ENCODE results near the gene PLXNA4.
"Not testable (repeated sequence)": the region's sequence is repeated elsewhere in the genome, so short reads cannot be mapped to it uniquely, and the experiment has no call there.

Gene PLXNA4, protein sequence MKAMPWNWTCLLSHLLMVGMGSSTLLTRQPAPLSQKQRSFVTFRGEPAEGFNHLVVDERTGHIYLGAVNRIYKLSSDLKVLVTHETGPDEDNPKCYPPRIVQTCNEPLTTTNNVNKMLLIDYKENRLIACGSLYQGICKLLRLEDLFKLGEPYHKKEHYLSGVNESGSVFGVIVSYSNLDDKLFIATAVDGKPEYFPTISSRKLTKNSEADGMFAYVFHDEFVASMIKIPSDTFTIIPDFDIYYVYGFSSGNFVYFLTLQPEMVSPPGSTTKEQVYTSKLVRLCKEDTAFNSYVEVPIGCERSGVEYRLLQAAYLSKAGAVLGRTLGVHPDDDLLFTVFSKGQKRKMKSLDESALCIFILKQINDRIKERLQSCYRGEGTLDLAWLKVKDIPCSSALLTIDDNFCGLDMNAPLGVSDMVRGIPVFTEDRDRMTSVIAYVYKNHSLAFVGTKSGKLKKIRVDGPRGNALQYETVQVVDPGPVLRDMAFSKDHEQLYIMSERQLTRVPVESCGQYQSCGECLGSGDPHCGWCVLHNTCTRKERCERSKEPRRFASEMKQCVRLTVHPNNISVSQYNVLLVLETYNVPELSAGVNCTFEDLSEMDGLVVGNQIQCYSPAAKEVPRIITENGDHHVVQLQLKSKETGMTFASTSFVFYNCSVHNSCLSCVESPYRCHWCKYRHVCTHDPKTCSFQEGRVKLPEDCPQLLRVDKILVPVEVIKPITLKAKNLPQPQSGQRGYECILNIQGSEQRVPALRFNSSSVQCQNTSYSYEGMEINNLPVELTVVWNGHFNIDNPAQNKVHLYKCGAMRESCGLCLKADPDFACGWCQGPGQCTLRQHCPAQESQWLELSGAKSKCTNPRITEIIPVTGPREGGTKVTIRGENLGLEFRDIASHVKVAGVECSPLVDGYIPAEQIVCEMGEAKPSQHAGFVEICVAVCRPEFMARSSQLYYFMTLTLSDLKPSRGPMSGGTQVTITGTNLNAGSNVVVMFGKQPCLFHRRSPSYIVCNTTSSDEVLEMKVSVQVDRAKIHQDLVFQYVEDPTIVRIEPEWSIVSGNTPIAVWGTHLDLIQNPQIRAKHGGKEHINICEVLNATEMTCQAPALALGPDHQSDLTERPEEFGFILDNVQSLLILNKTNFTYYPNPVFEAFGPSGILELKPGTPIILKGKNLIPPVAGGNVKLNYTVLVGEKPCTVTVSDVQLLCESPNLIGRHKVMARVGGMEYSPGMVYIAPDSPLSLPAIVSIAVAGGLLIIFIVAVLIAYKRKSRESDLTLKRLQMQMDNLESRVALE (N-terminal part only)

DNA sequence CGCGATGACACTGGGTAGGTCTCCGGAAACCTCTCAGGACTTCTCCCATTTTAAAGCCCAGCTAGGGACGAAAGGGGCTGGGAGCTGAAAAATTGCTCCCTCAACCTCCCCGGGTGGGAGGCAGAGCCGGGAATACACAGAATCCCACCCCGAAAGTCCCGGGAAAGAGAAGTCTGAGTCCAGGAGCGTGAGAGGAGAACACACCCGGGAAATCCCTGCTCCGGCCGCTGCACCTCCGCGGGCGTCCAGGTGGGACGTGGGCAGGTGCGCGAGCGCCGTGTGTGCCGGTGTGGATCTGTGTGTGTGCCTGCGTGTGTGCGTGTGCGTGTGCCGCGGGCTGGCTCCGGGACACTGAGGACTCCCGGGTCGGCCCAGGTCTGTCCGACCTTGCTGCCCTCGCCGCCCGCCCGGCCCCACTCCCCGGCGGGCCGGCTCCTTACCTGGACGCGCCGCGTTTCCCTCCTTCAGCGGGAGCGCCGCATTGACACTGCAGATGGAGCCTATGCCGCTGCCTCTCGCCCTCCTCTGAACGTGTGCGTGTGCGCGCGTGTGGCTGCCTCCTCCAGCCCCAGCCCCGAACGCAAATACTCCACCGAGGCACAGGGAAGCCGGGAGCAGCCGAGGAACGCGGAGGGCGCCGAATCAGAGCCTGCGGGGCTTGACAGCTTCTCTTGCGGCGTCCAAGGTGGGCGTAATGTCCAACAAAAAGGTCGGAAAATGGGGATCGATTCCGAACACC, at the start of gene PLXNA4:
Gene PLXNA4, minus strand, starts transcription at position 489 of the 739 bp plus-strand sequence. CDS start 67,777 bp downstream, outside the sequence.
- DNase-seq (ENCODE audit: low read depth in 2 of 2), result no peak

DNA sequence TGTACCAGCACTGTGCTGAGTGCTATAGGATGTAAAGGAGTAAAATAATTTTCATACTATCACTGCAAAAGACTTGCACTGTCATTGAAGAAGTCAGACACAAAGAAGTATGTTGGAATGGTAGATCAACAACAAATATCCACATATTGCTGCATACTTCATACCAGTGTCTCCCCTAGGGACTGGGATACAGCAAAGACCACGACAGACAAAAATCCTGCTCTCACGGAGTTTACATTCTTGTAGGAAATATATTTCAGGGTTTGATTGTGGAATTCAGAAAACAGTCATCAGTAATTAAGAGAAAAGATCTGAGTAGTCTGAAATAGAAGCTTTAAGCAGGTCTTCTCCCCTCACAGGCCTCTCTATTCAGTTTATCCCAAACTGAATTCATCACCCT, 49.4 kb upstream of the PLXNA4 start:
- DNase-seq (ENCODE audit: low read depth in 2 of 2), result no peak

DNA sequence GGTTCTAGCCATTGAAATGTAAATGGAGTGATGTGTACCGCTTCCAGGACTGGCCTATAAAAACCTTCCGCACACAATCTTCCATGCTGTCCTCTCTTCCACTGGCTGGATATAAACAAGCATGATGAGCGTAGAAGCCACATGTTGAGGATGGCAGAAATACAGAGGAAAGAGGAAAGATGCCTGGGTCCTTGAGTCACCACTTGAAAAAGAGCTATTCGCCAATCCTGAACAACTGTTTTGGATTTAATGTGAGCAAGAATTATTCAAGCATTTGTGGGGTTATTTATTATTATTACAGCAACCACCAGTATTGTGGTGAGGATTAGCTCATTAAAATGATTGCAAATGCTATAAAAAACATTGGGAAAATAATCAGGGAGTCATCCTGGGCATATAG, 45.8 kb upstream of the PLXNA4 start:
- DNase-seq (ENCODE audit: low read depth in 2 of 2), result no peak

DNA sequence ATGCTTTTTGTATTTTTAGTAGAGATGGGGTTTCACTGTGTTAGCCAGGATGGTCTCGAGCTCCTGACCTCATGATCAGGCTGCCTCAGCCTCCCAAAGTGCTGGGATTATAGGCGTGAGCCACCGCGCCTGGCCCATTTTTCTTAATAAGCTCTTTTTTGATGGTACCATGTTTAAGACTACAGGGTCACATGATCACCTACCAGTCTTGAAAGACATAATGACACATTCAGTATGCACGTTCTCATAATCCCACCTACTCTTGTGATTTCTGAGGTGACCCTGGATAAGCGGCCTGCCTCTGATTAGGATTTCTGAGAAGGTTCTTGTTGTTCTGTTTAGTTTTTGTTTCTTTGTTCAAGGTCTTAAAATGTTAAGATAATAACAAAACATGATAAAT, 43.7 kb upstream of the PLXNA4 start:
- no peak for DNase-seq (ENCODE audit: low read depth in 2 of 2)

DNA sequence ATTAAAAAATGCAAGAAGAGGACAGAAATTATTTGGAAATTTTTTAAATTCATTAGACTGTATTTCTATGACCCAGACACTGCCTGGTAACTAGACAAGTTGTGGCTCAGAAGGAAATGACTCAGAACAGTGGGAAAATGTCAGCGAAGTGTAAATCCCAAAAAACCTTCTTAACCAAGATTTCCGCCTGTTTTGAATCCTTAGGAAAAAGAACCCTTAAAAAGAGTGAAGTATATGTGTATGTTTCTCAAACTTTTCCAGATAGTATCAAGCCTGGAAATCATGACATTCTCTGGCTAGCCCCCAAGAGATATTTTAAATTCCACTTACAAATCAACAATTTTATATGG, 42.7 kb upstream of the PLXNA4 start:
- no peak for DNase-seq (ENCODE audit: low read depth in 2 of 2)

DNA sequence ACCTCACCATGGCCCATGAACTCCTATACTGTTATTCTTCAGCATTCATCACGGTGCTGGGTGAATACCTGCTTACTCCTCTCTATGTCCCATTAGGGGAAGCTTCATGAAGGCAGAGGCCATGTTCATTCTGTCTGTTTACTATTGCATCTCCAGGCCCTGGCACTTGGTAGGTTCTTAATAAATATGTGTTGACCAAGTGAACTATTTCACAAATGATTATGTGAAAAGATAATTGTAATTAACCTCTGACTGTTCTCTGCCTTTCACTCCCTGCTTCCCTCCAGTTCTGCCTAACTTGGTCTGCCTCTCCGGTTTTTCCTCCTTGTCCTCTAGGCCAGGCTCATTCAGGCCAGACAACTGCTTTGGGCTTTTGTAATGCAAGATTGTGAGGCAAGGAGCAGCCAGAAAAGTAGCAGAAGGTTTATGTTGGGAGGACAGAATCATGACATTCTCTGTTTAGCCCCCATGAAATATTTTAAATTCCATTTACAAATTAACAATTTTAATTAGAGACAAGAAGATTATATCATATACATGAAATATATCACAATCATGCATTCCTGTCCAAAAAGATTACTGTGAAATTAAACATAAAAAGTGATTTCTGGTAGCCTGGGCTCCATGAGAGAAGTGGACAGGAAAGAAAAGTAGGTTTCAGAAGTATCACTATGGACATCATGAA, 42.1 kb upstream of the PLXNA4 start:
- no peak for DNase-seq (ENCODE audit: low read depth in 2 of 2)

DNA sequence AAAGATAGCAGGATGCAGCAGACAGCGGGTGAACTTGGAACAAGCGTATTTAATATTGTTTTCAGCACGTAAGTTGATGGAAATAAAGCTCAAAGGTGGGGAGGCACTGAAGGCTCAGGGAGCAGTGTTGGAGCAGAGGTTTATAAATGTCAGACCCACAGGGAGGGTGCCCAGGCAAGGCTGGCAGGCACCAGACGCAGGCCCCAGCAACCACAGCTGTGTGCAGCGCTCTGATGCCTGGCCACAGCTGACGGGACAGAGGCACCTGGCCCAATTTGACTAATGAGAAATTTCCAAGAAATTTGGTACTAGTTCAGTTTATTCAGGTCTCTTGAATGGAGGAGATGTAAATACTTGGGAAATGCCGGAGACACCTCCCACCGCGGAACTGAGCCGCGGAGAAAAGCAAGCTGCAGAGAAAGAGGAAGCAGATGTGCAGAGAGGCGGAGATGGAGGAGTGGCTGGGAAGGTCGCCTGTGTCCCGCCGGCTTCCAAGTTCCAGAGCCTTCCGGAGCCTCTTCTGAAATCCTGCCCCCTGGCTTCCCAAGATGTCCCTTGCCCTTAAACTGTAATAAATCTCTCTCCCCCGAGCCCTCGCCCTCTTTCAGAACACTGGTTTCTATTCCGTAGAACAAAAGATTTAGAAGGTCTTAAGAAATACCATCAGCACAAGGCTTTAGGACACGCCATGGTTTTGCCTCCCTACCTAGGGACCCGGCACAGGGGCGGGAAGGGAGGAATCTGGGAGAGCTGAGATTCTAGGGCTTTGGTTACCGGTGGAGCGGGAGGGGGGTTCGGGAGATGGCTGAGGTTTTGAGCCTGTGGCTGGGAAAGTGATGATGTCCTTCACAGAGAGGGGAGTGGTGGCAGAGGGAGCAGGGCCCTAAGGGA, 38.4 kb upstream of the PLXNA4 start:
- no peak for DNase-seq (ENCODE audit: low read depth in 2 of 2)

DNA sequence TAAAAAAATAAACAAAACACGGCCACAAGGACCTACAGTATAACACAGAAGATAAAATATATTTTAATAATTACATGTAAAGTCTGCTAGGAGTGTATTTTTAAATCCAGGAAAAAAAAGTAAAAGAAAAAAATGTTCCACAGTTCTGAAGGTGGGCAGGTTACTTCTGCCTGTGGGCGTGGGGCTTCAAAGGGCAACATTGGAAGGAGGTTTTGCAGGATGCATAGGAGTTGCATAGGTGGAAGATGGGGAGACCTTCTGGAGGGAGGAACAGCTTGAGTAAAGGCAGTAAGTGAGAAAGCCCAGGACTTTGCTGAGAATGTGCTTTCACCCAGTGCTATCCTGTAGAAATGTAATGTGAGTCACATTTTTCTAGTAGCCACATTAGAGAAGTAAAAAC, 37.5 kb upstream of the PLXNA4 start:
- no peak for DNase-seq (ENCODE audit: low read depth in 2 of 2)

DNA sequence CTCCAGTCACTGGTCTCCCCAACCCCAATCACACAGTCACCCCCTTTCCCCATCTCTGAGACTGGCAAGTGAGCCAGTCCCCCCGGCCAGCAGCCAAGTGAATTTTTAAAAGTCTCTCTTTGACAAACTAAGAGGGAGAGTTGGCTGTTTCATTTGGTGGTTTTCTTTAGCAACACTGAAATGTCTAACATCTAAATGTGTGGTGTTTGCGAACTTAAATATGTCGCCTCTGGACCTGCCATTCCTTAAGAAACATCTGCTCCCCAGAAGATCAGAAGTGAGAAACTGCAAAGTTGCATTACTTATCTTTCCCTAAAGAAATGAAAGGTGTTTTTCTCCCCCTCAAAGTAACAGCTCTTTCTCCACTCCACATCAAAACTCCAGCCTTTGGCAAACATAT, 34.7 kb upstream of the PLXNA4 start:
- no peak for DNase-seq (ENCODE audit: low read depth in 2 of 2)

DNA sequence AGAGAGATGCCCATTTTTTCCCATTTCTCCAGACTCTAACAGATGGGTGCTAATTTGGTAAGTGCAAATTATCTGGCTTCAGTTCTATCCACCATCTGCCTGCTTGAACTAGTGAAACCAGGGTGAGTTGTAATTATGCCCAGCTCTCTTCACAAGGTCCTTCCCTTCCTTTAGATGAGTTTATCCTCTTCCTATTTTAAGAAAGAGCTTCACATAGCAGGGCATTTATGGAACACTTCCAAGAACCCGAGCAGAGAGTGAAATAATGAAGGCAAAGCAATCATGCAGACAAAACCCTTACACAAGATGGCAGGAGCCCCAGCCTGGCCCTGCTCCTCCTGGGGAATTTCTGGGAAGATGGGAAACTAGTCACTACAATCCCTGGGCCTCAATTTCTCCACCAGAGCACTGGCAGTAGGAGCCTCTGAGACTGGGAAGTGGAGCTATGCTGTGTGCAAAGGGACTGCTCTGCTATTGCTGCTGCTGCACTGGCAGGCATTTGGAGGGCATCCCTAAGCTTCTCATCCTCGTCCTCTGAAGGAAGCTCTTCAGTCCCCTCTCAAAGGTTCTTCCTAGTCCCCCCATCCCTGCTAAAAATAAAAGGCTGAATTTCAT, 33.7 kb upstream of the PLXNA4 start:
- DNase-seq (ENCODE audit: low read depth in 2 of 2), result no peak

DNA sequence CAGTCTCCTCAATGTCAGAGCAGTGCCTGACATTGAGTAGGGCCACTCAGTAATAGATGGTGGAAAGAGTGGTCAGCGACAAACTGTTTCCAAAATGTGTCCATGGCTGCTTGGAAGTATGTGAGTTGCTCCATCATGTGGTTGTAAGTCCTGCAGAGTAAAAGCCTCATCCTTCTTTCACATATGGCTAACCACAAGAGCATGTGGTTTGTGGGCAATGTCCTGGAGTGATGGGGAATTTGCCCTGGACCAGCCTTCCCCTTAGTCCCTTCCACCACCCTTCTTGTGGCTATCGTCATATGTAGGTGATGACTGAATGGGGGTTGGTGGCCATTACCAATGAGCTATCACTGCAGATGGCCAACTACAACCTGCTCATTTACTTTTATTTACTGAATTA, 33.0 kb upstream of the PLXNA4 start:
- no peak for DNase-seq (ENCODE audit: low read depth in 2 of 2)

DNA sequence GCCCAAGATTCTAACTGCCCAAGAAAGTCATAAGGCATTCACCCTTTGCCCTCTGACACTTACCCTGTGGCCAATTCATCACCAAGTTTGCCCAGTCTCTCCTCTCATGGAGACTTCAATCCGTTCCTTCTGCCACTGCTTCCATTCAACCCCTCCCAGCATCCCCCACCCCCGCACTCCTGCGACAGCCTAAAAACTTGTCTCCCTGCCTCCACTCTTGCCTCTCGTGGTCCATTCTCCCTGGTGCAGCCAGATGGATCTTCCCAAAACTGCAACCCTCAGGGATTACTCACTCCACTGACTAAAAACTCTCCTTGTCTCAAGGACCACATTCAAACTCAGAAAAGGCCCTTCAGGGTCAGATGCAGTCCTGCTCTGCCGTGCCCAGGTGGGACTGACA, 32.3 kb upstream of the PLXNA4 start:
- DNase-seq (ENCODE audit: low read depth in 2 of 2), result no peak

DNA sequence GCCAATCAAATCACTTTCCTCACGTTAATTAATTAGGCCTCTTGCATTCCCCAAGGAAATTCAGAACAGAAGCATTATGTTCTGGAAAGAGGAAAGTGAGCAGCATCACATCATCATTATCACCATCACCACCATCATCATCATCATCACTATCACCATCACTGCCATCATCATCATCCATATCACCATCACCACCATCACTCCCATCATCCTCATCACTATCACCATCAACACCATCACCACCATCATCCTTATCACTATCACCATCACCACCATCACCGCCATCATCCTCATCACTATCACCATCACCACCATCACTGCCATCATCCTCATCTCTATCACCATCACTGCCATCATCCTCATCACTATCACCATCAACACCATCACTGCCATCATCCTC, 31.4 kb upstream of the PLXNA4 start:
- DNase-seq (ENCODE audit: low read depth in 2 of 2), result no peak

DNA sequence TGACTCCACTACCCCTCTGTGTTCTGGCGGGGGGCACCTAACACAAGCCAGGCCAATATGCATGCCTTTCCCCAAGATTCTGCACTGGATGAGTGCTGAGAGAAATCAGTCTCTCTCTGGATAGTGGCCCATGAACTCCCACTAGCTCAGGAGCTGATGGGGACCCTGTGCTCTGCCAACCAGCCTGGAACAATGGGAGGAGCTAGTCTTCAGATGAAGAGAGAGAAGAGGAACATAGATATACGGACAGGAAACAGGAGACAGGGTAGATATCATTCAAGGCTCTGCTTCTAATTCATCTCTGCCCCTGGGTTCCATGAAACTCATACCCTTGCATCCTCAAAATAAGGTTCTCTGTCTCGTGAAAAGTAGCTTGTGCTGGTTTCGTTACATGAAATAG, 27.9 kb upstream of the PLXNA4 start:
- DNase-seq (ENCODE audit: low read depth in 2 of 2), result no peak

DNA sequence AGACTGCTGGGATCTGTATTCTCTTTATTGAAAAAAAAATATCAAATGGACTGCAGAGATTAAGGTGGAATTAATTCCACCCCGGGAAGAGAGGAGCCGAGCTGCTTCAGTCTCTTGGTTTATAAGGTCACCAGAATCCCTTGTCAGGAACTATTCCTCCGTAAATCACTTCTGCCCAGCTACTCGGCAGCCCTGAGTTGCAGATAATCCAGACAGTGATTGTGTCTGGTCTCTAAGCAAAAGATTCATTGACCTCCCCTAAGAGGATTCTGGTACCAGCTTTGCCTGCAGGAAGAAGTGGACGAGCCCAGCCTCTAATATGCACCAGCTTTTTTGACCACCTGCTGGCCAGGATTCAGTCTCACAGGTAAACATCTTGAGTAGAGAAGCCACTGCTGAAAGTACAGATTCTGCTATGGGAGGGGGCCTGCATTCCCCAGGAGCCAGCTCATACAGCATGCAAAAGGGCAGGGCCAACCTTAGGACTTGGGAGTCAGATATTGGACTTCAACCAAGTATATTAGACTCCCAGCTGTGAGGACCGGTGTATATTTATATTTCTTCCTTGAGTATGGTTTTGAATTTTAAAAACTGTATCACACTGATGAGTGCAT, 27.1 kb upstream of the PLXNA4 start:
- no peak for DNase-seq (ENCODE audit: low read depth in 2 of 2)

DNA sequence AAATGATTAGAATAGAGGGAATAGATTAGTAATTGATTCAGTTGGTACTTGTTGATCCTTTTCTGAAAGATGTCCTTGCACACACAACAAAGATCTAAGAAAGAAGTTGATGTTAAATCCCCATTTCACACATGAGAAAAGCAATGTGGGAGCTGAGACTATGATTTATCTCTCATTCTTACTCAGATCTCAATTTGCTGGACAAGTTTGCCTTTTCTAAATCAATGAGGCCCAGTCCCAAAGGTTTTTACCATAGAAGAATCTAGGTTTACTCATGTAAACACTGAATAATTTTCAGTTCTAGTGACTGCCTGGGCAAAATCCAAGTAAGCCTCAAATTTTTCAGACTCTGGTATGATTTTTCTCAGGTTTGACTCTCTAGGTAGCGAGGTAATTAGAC, 25.5 kb upstream of the PLXNA4 start:
- DNase-seq (ENCODE audit: low read depth in 2 of 2), result no peak

DNA sequence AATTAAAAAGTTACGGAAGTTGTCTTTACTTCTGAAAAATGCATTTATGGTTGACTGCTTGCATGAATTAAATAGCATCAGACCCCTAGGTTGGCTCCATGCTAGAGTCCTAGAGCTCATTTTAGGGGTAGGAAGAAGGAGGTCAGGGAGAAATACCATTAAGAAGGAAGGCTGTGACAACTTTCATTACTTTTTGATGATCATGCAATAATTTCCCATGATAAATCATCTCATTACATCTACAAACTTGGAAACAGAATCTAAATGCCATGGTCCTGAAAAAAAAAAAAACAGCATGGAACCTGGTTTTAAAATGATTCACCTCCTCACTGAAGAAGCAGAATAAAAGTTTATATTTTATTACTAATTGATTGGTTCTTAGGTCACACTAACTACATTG, 20.3 kb upstream of the PLXNA4 start:
- no peak for DNase-seq (ENCODE audit: low read depth in 2 of 2)

DNA sequence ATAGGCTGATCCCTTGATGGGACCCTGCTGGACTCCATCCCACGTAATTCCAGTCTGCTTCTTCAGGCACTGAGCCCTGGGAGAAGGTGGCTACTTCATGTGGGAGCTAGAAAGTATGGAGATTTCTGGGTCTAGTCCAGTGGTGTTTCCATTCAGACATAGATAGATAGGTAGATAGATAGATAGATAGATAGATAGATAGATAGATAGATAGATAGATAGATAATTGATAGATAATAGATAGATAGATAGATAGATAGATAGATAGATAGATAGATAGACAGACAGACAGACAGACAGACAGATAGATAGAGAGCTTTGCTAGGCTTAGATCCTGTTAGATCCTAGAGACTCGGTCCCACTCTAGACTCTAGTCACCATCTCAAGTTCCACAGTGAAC, 18.5 kb upstream of the PLXNA4 start:
- not testable (repeated sequence) for DNase-seq (ENCODE audit: low read depth in 2 of 2)

DNA sequence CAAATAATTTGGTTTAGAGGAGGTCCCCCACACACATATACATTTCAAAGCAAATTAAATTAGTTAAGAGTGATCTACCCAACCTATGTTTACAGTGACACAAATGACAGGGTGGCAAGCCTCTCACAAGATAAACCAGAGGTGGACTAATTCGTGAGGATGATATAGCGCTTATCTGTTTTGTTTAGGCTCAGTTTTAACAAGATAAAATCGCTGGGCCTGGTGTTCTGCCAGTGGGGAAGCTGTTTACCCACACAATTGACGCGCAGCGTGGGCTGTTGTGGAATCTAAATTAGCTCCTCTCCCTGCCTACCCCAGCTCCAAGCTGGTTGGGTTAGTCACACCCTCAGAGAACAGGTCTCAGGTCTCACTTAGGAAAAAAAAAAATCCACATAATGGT, 16.7 kb upstream of the PLXNA4 start:
- no peak for DNase-seq (ENCODE audit: low read depth in 2 of 2)

Measured in stimulated activated CD4-positive, alpha-beta T cell treated with anti-CD3 and anti-CD28 coated beads, Interleukin-12 subunit alpha, Interleukin-12 subunit beta, amount 100 ng/mL, for 24 hours (primary cell).